ENCODE results near the gene GPR161. TPM values are rescaled to one million over a fixed set of nuclear protein-coding genes. Genes with fewer than 3 reads are reported as not detected.

Gene GPR161
- total and polyA plus RNA-seq, 9 of the 15 experiments (the other 6 are each of a cell fraction or from before 2014, with no cell fraction given): 0.15 to 2.4 (median 0.76) TPM

- TF ChIP-seq CTCFL (IDR thresholded peaks at IDR 0.05; ENCODE audit: borderline replicate concordance, insufficient read depth, low read depth, low read length, poor library complexity, severe bottlenecking): peak; percentile 61
- TF ChIP-seq THAP12 (CRISPR knock-in tag; IDR thresholded peaks at IDR 0.05): no peak
- TF ChIP-seq SOX6 (IDR thresholded peaks at IDR 0.05): no peak
- no peak for TF ChIP-seq KDM4B (IDR thresholded peaks at IDR 0.05; ENCODE audit: borderline replicate concordance in 2 of 2, low read depth in 1 of 2)
- TF ChIP-seq ZNF583 (CRISPR knock-in tag; IDR thresholded peaks at IDR 0.05): peak; percentile 24; the same call in 1 of the 2 replicates
- no peak for TF ChIP-seq SNIP1 (IDR thresholded peaks at IDR 0.05; ENCODE audit: low read depth)
- no peak for TF ChIP-seq SREBF2 (CRISPR knock-in tag; IDR thresholded peaks at IDR 0.05)
- TF ChIP-seq ZNF316 (IDR thresholded peaks at IDR 0.05): peak; percentile 71
- no peak for TF ChIP-seq EZH2 (IDR thresholded peaks at IDR 0.05; ENCODE audit: borderline replicate concordance, low read depth, low read length)
- TF ChIP-seq DIDO1 (tag; IDR thresholded peaks at IDR 0.05; ENCODE audit: low read depth): no peak
- no peak for TF ChIP-seq VEZF1 (CRISPR knock-in tag; IDR thresholded peaks at IDR 0.05)
- TF ChIP-seq PTBP1 (IDR thresholded peaks at IDR 0.05; ENCODE audit: low read depth, low read length): no peak
- TF ChIP-seq RAD21 (CRISPR knock-in tag; conservative IDR thresholded peaks at IDR 0.05 in 1 of 2, IDR thresholded peaks at IDR 0.05 in 1 of 2): peak; percentile 47 to 68; a peak in 3 of 4 replicates
- no peak for TF ChIP-seq ARID2 (IDR thresholded peaks at IDR 0.05)
- TF ChIP-seq STAG1 (CRISPR knock-in tag; IDR thresholded peaks at IDR 0.05; ENCODE audit: borderline replicate concordance): peak; percentile 46; the same call in 1 of the 2 replicates
- TF ChIP-seq ATF7 (IDR thresholded peaks at IDR 0.05): 0 out of 2 replicates have a peak, but pooled peaks have one; percentile 18
- TF ChIP-seq MYNN (IDR thresholded peaks at IDR 0.05): no peak
- no peak for TF ChIP-seq MYNN (CRISPR knock-in tag; IDR thresholded peaks at IDR 0.05)
- TF ChIP-seq HDAC3 (IDR thresholded peaks at IDR 0.05; ENCODE audit: borderline replicate concordance, partially characterized antibody): no peak
- peak; percentile 40; the same call in 1 of the 2 replicates for TF ChIP-seq MAFK (IDR thresholded peaks at IDR 0.05; ENCODE audit: low read length)
- TF ChIP-seq SPI1 (IDR thresholded peaks at IDR 0.05; ENCODE audit: borderline replicate concordance, low read depth, low read length): peak; percentile 43; the same call in 1 of the 2 replicates
- no peak for TF ChIP-seq MXI1 (IDR thresholded peaks at IDR 0.05; ENCODE audit: low read depth, low read length)
- TF ChIP-seq POLR2A (conservative IDR thresholded peaks at IDR 0.05): no peak
- no peak for TF ChIP-seq ZFP36 (IDR thresholded peaks at IDR 0.05; ENCODE audit: low read depth, low read length, partially characterized antibody)
- TF ChIP-seq GABPB1 (CRISPR knock-in tag; IDR thresholded peaks at IDR 0.05): no peak
Observed at GRCh38 chr1:168084396-168085231, 52.1 kb downstream of the GPR161 start (continued).

All from K562 (cell line).